ENCODE measurements around the gene NFXL1. TPM values are rescaled to one million over a fixed set of nuclear protein-coding genes. Genes with fewer than 3 reads are reported as not detected.

The NFXL1 gene
- total RNA-seq, 1 experiment from 2014 or later: 9.2 TPM

- intact Hi-C loops (cut with micrococcal nuclease; ENCODE audit: unreplicated experiment): no loop called here
- CTCF ChIA-PET: no interaction called here
These were observed 22.0 kb upstream of the NFXL1 start for GRCh38 chr4:47936336-47936735.

DNA sequence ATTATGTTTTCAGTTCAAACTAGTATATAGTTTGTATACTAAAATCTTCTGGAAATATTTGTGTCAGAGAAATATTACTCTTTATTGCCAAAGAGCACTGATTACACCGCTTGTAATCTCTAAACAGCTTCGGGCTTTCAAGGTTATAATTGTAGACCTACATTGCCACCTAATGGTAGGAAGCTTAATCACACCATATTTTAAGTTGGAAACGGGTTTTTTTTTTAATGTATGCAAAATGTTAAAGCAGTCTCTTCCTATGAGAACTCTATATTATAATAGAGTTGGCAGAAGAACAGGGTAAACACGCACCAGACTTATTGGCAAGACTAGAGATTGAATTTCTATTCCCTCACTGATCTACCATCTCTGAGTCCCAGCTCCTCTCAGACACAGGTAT is 19.5 kb upstream of the NFXL1 start:
- CTCF ChIA-PET: interaction anchor here (0.7 to 1.1 kb wide), 3 partner anchors 9 to 265 kb away, joined by 3 to 4 read pairs (median 3); no protein-coding TSS in a partner anchor
- Histone ChIP-seq H3K9me3 (ENCODE audit: control insufficient read depth, insufficient read depth, low read depth, low read length) (no peaks in the 10 kb centered on the region), H3K4me1 (ENCODE audit: control insufficient read depth, insufficient read depth, low read length) (no peaks in the 10 kb centered on the region), H3K27ac (ENCODE audit: low read length) (no peak overlapping the region), H3K36me3 (ENCODE audit: control insufficient read depth, insufficient read depth, low read length) (no peaks in the 10 kb centered on the region), H3K4me3 (ENCODE audit: low read depth in 2 of 2, low read length in 2 of 2) (no peak overlapping the region), H3K27me3 (ENCODE audit: control insufficient read depth, insufficient read depth, low read length) (0 out of 2 replicates have a peak, but pooled peaks cover 2% of the 10 kb centered on the region)
- BruUV-seq (replicated peaks): no TSS peak
- ATAC-seq: no peak
- DNase-seq (ENCODE audit: low read depth, low spot score): no peak
- no peak for TF ChIP-seq TCF7L2 (IDR thresholded peaks at IDR 0.05; ENCODE audit: low read depth, low read length)
- TF ChIP-seq, protein P1, sequence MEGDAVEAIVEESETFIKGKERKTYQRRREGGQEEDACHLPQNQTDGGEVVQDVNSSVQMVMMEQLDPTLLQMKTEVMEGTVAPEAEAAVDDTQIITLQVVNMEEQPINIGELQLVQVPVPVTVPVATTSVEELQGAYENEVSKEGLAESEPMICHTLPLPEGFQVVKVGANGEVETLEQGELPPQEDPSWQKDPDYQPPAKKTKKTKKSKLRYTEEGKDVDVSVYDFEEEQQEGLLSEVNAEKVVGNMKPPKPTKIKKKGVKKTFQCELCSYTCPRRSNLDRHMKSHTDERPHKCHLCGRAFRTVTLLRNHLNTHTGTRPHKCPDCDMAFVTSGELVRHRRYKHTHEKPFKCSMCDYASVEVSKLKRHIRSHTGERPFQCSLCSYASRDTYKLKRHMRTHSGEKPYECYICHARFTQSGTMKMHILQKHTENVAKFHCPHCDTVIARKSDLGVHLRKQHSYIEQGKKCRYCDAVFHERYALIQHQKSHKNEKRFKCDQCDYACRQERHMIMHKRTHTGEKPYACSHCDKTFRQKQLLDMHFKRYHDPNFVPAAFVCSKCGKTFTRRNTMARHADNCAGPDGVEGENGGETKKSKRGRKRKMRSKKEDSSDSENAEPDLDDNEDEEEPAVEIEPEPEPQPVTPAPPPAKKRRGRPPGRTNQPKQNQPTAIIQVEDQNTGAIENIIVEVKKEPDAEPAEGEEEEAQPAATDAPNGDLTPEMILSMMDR (IDR thresholded peaks at IDR 0.05): peak; percentile 50; the same call in 1 of the 2 replicates
- no peak for TF ChIP-seq SIN3A (IDR thresholded peaks at IDR 0.05; ENCODE audit: borderline replicate concordance, insufficient read depth, low read depth, low read length)
- TF ChIP-seq REST (IDR thresholded peaks at IDR 0.05; ENCODE audit: insufficient read depth in 1 of 2, low read depth in 2 of 2, low read length in 1 of 2): no peak
- no peak for TF ChIP-seq POLR2AphosphoS5 (IDR thresholded peaks at IDR 0.05; ENCODE audit: low read depth, low read length)
- in situ Hi-C loops (cut with HindIII; ENCODE audit: low pct_unique_long_range_greater_than_20kb, low sequenced_read_pairs): no loop called here
- POLR2A ChIA-PET: interaction anchor here (0.6 kb wide), 1 partner anchor 330 kb away, joined by 4 read pairs; no protein-coding TSS in a partner anchor
- intact Hi-C loops (cut with micrococcal nuclease; ENCODE audit: unreplicated experiment): loop anchor here (5.0 kb wide), 2 partner anchors 247 to 267 kb away; no protein-coding TSS in a partner anchor

More at GRCh38 chr4:47936336-47936735, 22.0 kb upstream of the NFXL1 start:
- in situ Hi-C loops (cut with HindIII; ENCODE audit: low pct_unique_long_range_greater_than_20kb, low sequenced_read_pairs): no loop called here
- no peak overlapping the region for H3K27ac ChIP-seq (ENCODE audit: low read length)
- DNase-seq (ENCODE audit: low read depth, low spot score) (no peak), ATAC-seq (no peak)
- H3K36me3 ChIP-seq (ENCODE audit: control insufficient read depth, insufficient read depth, low read length): no peaks in the 10 kb centered on the region
- 0 out of 2 replicates have a peak, but pooled peaks cover 2% of the 10 kb centered on the region for H3K27me3 ChIP-seq (ENCODE audit: control insufficient read depth, insufficient read depth, low read length)
- no peaks in the 10 kb centered on the region for H3K9me3 ChIP-seq (ENCODE audit: control insufficient read depth, insufficient read depth, low read depth, low read length)
- H3K4me3 ChIP-seq (ENCODE audit: low read depth in 2 of 2, low read length in 2 of 2): no peak overlapping the region
- TF ChIP-seq REST (IDR thresholded peaks at IDR 0.05; ENCODE audit: insufficient read depth in 1 of 2, low read depth in 2 of 2, low read length in 1 of 2) (no peak), SIN3A (IDR thresholded peaks at IDR 0.05; ENCODE audit: borderline replicate concordance, insufficient read depth, low read depth, low read length) (no peak), POLR2AphosphoS5 (IDR thresholded peaks at IDR 0.05; ENCODE audit: low read depth, low read length) (no peak), TCF7L2 (IDR thresholded peaks at IDR 0.05; ENCODE audit: low read depth, low read length) (no peak)
- TF ChIP-seq, protein P1 (IDR thresholded peaks at IDR 0.05): no peak
- no peaks in the 10 kb centered on the region for H3K4me1 ChIP-seq (ENCODE audit: control insufficient read depth, insufficient read depth, low read length)
- POLR2A ChIA-PET: no interaction called here
- BruUV-seq (replicated peaks): no TSS peak
